ENCODE measurements around the gene GPR35. TPM values are rescaled to one million over a fixed set of nuclear protein-coding genes. Genes with fewer than 3 reads are reported as not detected.

GPR35 gene
- total RNA-seq, 1 experiment from 2014 or later, result 4.2 TPM

GRCh38 chr2:240578110-240578450, 47.2 kb upstream of the GPR35 start:
- H3K79me2 ChIP-seq (ENCODE audit: insufficient read depth, low read length), result peaks cover 41% of the 10 kb centered on the region
- H4K20me1 ChIP-seq (ENCODE audit: insufficient read depth), result no peaks in the 10 kb centered on the region
- CTCF ChIA-PET, result interaction anchor here (3.7 kb wide), 1 partner anchor 12 kb away, joined by 48 read pairs; no protein-coding TSS in a partner anchor
- no peak overlapping the region for H3K9ac ChIP-seq (ENCODE audit: low read length)
- H3K4me3 ChIP-seq (replicated peaks in 1 of 2; ENCODE audit: low read depth in 1 of 2, low read length in 2 of 2), result no peak overlapping the region
- BruUV-seq (replicated peaks), result no TSS peak
- DNase-seq (ENCODE audit: low read depth, low spot score) (no peak), ATAC-seq (no peak)
- no peaks in the 10 kb centered on the region for H3K9me3 ChIP-seq (ENCODE audit: control insufficient read depth in 1 of 2, insufficient read depth in 1 of 2, low read depth in 1 of 2, low read length in 2 of 2)
- RAD21 ChIA-PET (ENCODE audit: low non-redundant PET in 1 of 2, low total read pairs in 2 of 2, uncharacterized antibody in 2 of 2, unreplicated experiment in 2 of 2), result no interaction called here
- H3K4me2 ChIP-seq (ENCODE audit: low read length), result no peak overlapping the region
- POLR2A ChIA-PET, result no interaction called here
- H3K27ac ChIP-seq (ENCODE audit: low read depth, low read length), result 0 out of 2 replicates have a peak overlapping the region, but pooled peaks have one; percentile 77
- H3K36me3 ChIP-seq (ENCODE audit: control insufficient read depth in 1 of 2, insufficient read depth in 2 of 2, low read length in 2 of 2), result no peaks in the 10 kb centered on the region
- H3K27me3 ChIP-seq (ENCODE audit: insufficient read depth, low read length), result no peaks in the 10 kb centered on the region
- intact Hi-C loops (cut with micrococcal nuclease), result no loop called here
- no peaks in the 10 kb centered on the region for H3K9me2 ChIP-seq (ENCODE audit: insufficient read depth)
- H3K4me1 ChIP-seq (ENCODE audit: control insufficient read depth in 1 of 2, insufficient read depth in 2 of 2, low read length in 2 of 2), result peaks cover 35 to 44% of the 10 kb centered on the region in 2 experiments
- no peak for TF ChIP-seq EZH2phosphoT487 (IDR thresholded peaks at IDR 0.05; ENCODE audit: borderline replicate concordance)
- TF ChIP-seq EZH2 (IDR thresholded peaks at IDR 0.05), result no peak
- TF ChIP-seq CBX3 (IDR thresholded peaks at IDR 0.05; ENCODE audit: low read depth), result no peak
- TF ChIP-seq ELF1 (IDR thresholded peaks at IDR 0.05; ENCODE audit: borderline replicate concordance, low read depth), result no peak
- no peak overlapping the region for H2AFZ ChIP-seq (ENCODE audit: low read depth, low read length, poor library complexity, severe bottlenecking)

GRCh38 chr2:240578488-240578887, 46.8 kb upstream of the GPR35 start:
- no peak overlapping the region for H2AFZ ChIP-seq (ENCODE audit: low read depth, low read length, poor library complexity, severe bottlenecking)
- H3K4me2 ChIP-seq (ENCODE audit: low read length), result no peak overlapping the region; the same call in 1 of the 2 replicates
- H3K9me2 ChIP-seq (ENCODE audit: insufficient read depth), result no peaks in the 10 kb centered on the region
- no peak overlapping the region for H3K4me3 ChIP-seq (replicated peaks in 1 of 2; ENCODE audit: low read depth in 1 of 2, low read length in 2 of 2)
- ATAC-seq (no peak), DNase-seq (ENCODE audit: low read depth, low spot score) (no peak)
- no TSS peak for BruUV-seq (replicated peaks)
- no peaks in the 10 kb centered on the region for H3K9me3 ChIP-seq (ENCODE audit: control insufficient read depth in 1 of 2, insufficient read depth in 1 of 2, low read depth in 1 of 2, low read length in 2 of 2)
- no peaks in the 10 kb centered on the region for H4K20me1 ChIP-seq (ENCODE audit: insufficient read depth)
- peaks cover 35 to 47% of the 10 kb centered on the region in 2 experiments for H3K4me1 ChIP-seq (ENCODE audit: control insufficient read depth in 1 of 2, insufficient read depth in 2 of 2, low read length in 2 of 2)
- peak overlapping the region; percentile 70; the same call in 1 of the 2 replicates for H3K9ac ChIP-seq (ENCODE audit: low read length)
- peaks cover 45% of the 10 kb centered on the region for H3K79me2 ChIP-seq (ENCODE audit: insufficient read depth, low read length)
- ChIA-PET CTCF (interaction anchor here (3.7 kb wide), 1 partner anchor 12 kb away, joined by 48 read pairs; no protein-coding TSS in a partner anchor), RAD21 (ENCODE audit: low non-redundant PET in 1 of 2, low total read pairs in 2 of 2, uncharacterized antibody in 2 of 2, unreplicated experiment in 2 of 2) (no interaction called here), POLR2A (no interaction called here)
- H3K27me3 ChIP-seq (ENCODE audit: insufficient read depth, low read length), result no peaks in the 10 kb centered on the region
- no peaks in the 10 kb centered on the region for H3K36me3 ChIP-seq (ENCODE audit: control insufficient read depth in 1 of 2, insufficient read depth in 2 of 2, low read length in 2 of 2)
- H3K27ac ChIP-seq (ENCODE audit: low read depth, low read length), result peak overlapping the region; percentile 77
- intact Hi-C loops (cut with micrococcal nuclease), result no loop called here
- no peak for TF ChIP-seq EZH2phosphoT487 (IDR thresholded peaks at IDR 0.05; ENCODE audit: borderline replicate concordance)
- no peak for TF ChIP-seq CBX3 (IDR thresholded peaks at IDR 0.05; ENCODE audit: low read depth)
- TF ChIP-seq ELF1 (IDR thresholded peaks at IDR 0.05; ENCODE audit: borderline replicate concordance, low read depth), result no peak
- no peak for TF ChIP-seq SRF (IDR thresholded peaks at IDR 0.05; ENCODE audit: low read depth)
- no peak for TF ChIP-seq ZBTB33 (IDR thresholded peaks at IDR 0.05; ENCODE audit: extremely low read depth, insufficient replicate concordance, low read length)
- no peak for TF ChIP-seq CEBPB (IDR thresholded peaks at IDR 0.05; ENCODE audit: low read depth)
- TF ChIP-seq YY1 (IDR thresholded peaks at IDR 0.05; ENCODE audit: extremely low read depth, insufficient replicate concordance, low read depth, low read length), result no peak
- TF ChIP-seq MAX (IDR thresholded peaks at IDR 0.05), result no peak
- TF ChIP-seq ZNF274 (IDR thresholded peaks at IDR 0.05; ENCODE audit: low read depth, low read length), result no peak
- TF ChIP-seq CTCF (IDR thresholded peaks at IDR 0.05 in 2 of 3, conservative IDR thresholded peaks at IDR 0.05 in 1 of 3; ENCODE audit: borderline replicate concordance in 1 of 3, insufficient read depth in 1 of 3, low read depth in 2 of 3, low read length in 2 of 3), result no peak
- TF ChIP-seq JUND (IDR thresholded peaks at IDR 0.05), result no peak
- TF ChIP-seq ATF3 (IDR thresholded peaks at IDR 0.05), result no peak
- TF ChIP-seq EGR1 (IDR thresholded peaks at IDR 0.05; ENCODE audit: low read depth), result no peak
- TF ChIP-seq FOSL1 (IDR thresholded peaks at IDR 0.05; ENCODE audit: low read depth), result no peak

Measured in HCT116 (cell line).